Adrenal gland (tissue), 12 donors: ENCODE data around the gene PON3. TPM values are rescaled to one million over a fixed set of nuclear protein-coding genes. Genes with fewer than 3 reads are reported as not detected.

ENCODE experiments used
- DNase-seq, 7 donors: peaks; one replicate each; pipeline ENCODE4 v3.0.0-alpha.2; 2019 to 2020
- H3K27ac ChIP-seq, 5 donors: fragments of 200-600 bp; sonication (generic) in 4 of 5; 1 replicate in 3 of 5; 2 replicates in 2 of 5; pipeline versions ENCODE4 v1.5.1 to v1.8.0; 2016 to 2020; ENCODE audit warnings: mild to moderate bottlenecking in 1 of 5
- H3K27me3 ChIP-seq: fragments of 200-600 bp; 2 replicates; pipeline ENCODE4 v1.8.0; 2021
- H3K36me3 ChIP-seq, 2 donors: fragments of 200-600 bp; replicated peaks in 1 of 2; 1 replicate in 1 of 2; 2 replicates in 1 of 2; pipeline versions ENCODE4 v1.5.1 to v1.8.0; 2018 to 2022
- H3K4me1 ChIP-seq, 2 donors: fragments of 200-600 bp; replicated peaks in 1 of 2; 1 replicate in 1 of 2; 2 replicates in 1 of 2; pipeline versions ENCODE4 v1.5.1 to v1.8.0; 2018 to 2021
- H3K4me3 ChIP-seq, 4 donors: fragments of 200-600 bp; sonication (generic) in 3 of 4; one replicate each; pipeline ENCODE4 v1.5.1; 2016 to 2018
- H3K9me3 ChIP-seq, 3 donors: fragments of 200-600 bp; sonication (generic) in 1 of 3; replicated peaks in 1 of 3; 1 replicate in 2 of 3; 2 replicates in 1 of 3; pipeline versions ENCODE4 v1.5.1 to v1.8.0; 2016 to 2021
- CTCF ChIP-seq, 6 experiments: fragments of 450-650 bp in 4 of 6; fragments of 200-600 bp in 2 of 6; sonication (generic) in 1 of 6; IDR thresholded peaks; 1 replicate in 5 of 6; 2 replicates in 1 of 6; pipeline versions ENCODE4 v1.5.1 to v1.8.0; 2016 to 2021; ENCODE audit warnings: antibody characterized with exemption in 6 of 6, mild to moderate bottlenecking in 2 of 6, moderate library complexity in 1 of 6
- POLR2A ChIP-seq, 2 donors: fragments of 450-650 bp; IDR thresholded peaks; one replicate each; pipeline ENCODE4 v1.6.1; 2017; ENCODE audit warnings: antibody characterized with exemption in 2 of 2, mild to moderate bottlenecking in 2 of 2, moderate library complexity in 1 of 2
- WGBS, 4 donors: extraction: QIAGEN DNeasy Blood & Tissue Kit in 2 of 4; methylation state at CpG; one replicate each; pipeline versions ENCODE4 v1.1.5 to v1.1.7; 2013 to 2017; 5-methylcytosine and 5-hydroxymethylcytosine counted together
- intact Hi-C, 2 donors: fragments of 100-400 bp; cut with DNase I; formaldehyde crosslinking; loops; one replicate each; pipeline versions ENCODE4 v1.14.1 to v1.15.0; 2022 to 2023
- polyA plus RNA-seq, 3 donors: library from polyadenylated mRNA; stranded (reverse); fragments of 200-250 nt in 2 of 3; fragments of 350-450 nt in 1 of 3; fragmentation: Illumina TruSeq in 1 of 3; extraction: RNeasy Lipid Tissue Mini Kit (QIAGEN cat#74804) in 1 of 3; gene quantifications; one replicate each; pipeline ENCODE4 v1.2.3, GENCODE V29; 2013 to 2014
- total RNA-seq, 9 donors: library from RNA; depleted of rRNA in 4 of 9; stranded (reverse); fragments of >200 nt in 4 of 9; fragments of 120-200 nt in 1 of 9; fragmentation: NEBNext Ultra II Directional in 1 of 9; extraction: Animal tissue kit (Norgen Biotek cat#: 25700) in 1 of 9; gene quantifications; one replicate each; pipeline versions ENCODE4 v1.1.0 to v1.2.4, GENCODE V29; 2013 to 2023
- donor health status: healthy with polysubstance abuse.
- donor health status: Bipolar disorder and iron deficiency.
- donor health status: DM: yes; HTN: yes; CAD: no.
- donor health status: DM: no; HTN: no; CAD: no.
- donor health status: DM: no; HTN: no; CAD: no.
- donor health status: DM: yes; HTN: yes; CAD: no.

PON3 gene
- total and polyA plus RNA-seq, 12 donors = 1.2 to 18.9 (median 3.0) TPM

GRCh38 chr7:95440394-95441038 lies 44.3 kb upstream of the PON3 start:
- WGBS, 4 donors = 96 to 98% (median 96%) methylated on average over 3 of the region's 3 CpGs
- Histone ChIP-seq H3K27ac (no peak overlapping the region), H3K4me1 (peaks cover 0 to 1% of the 10 kb centered on the region in 2 donors), H3K4me3 (no peak overlapping the region), H3K27me3 (no peaks in the 10 kb centered on the region), H3K36me3 (no peaks in the 10 kb centered on the region), H3K9me3 (no peaks in the 10 kb centered on the region)
- no peak for DNase-seq
- no peak for TF ChIP-seq CTCF (IDR thresholded peaks at IDR 0.05)
- no peak for TF ChIP-seq POLR2A (IDR thresholded peaks at IDR 0.05)
- intact Hi-C loops = no loop called here

- intact Hi-C loops = no loop called here
These were observed 40.2 kb upstream of the PON3 start for GRCh38 chr7:95436407-95436806.

GRCh38 chr7:95435422-95435780 lies 39.2 kb upstream of the PON3 start:
- WGBS, 4 donors = 50 to 55% (median 53%) methylated on average over 7 to 9 of the region's 9 CpGs
- Histone ChIP-seq H3K9me3 (no peaks in the 10 kb centered on the region), H3K27me3 (no peaks in the 10 kb centered on the region), H3K36me3 (no peaks in the 10 kb centered on the region), H3K4me1 (peaks cover 0 to 32% of the 10 kb centered on the region in 2 donors), H3K27ac (peak overlapping the region; percentile 59 to 98 (median 84)), H3K4me3 (peak overlapping the region in 2 of 4 donors; percentile 82 to 91)
- DNase-seq = no peak
- intact Hi-C loops = no loop called here
- TF ChIP-seq POLR2A (IDR thresholded peaks at IDR 0.05) (no peak), CTCF (IDR thresholded peaks at IDR 0.05) (no peak)

More at GRCh38 chr7:95436407-95436806, 40.2 kb upstream of the PON3 start:
- WGBS, 4 donors = 65 to 87% (median 77%) methylated on average over 4 of the region's 4 CpGs
- Histone ChIP-seq H3K9me3 (no peaks in the 10 kb centered on the region), H3K27me3 (no peaks in the 10 kb centered on the region), H3K4me3 (no peak overlapping the region), H3K27ac (no peak overlapping the region), H3K4me1 (peaks cover 0 to 31% of the 10 kb centered on the region in 2 donors), H3K36me3 (no peaks in the 10 kb centered on the region)
- no peak for TF ChIP-seq CTCF (IDR thresholded peaks at IDR 0.05)
- no peak for TF ChIP-seq POLR2A (IDR thresholded peaks at IDR 0.05)
- no peak for DNase-seq

- Histone ChIP-seq H3K4me3 (peak within 1 kb of the TSS in 3 of 4 donors; percentile 45 to 91 (median 82)), H3K27ac (peak within 1 kb of the TSS; percentile 59 to 98 (median 84)), H3K4me1 (peaks cover 0 to 32% of the 10 kb centered on the region in 2 donors), H3K36me3 (no peaks in the 10 kb centered on the region), H3K27me3 (no peaks in the 10 kb centered on the region), H3K9me3 (no peaks in the 10 kb centered on the region)
- peak; percentile 79 to 87 (median 84) for DNase-seq
- 0 to 1% (median 1%) methylated on average over 25 to 58 of the region's 58 CpGs for WGBS, 4 donors
- intact Hi-C loops = no loop called here
- TF ChIP-seq POLR2A (IDR thresholded peaks at IDR 0.05) (peak; percentile 33 to 67), CTCF (IDR thresholded peaks at IDR 0.05) (peak in 1 of 6 experiments; percentile 0)
These were observed 38.6 kb upstream of the PON3 start, which contains the start of gene PON2 for GRCh38 chr7:95434557-95435421. Gene PON2, minus strand, starts transcription at chr7:95435028. Its CDS starts 77 bp downstream, at chr7:95434951.
